Large intestine (tissue), 3 donors: ENCODE results near the gene DNAH8. TPM values are rescaled to one million over a fixed set of nuclear protein-coding genes. Genes with fewer than 3 reads are reported as not detected.
A peak's percentile ranks its signal among the peaks of the same experiment; 100 is the strongest.

Experiments
- DNase-seq, 2 donors: peaks; one replicate each; pipeline versions ENCODE4 v3.0.0 to v3.0.0-alpha.2; 2013
- H3K27ac ChIP-seq: one replicate; pipeline ENCODE4 v1.5.1; 2013; ENCODE audit warnings: low read length
- H3K27me3 ChIP-seq: 2 replicates; pipeline ENCODE4 v1.6.1; 2013; ENCODE audit warnings: low read length; ENCODE audit not compliant: control insufficient read depth, insufficient read depth
- H3K36me3 ChIP-seq: 2 replicates; pipeline ENCODE4 v1.6.1; 2013; ENCODE audit warnings: low read length; ENCODE audit not compliant: control insufficient read depth, insufficient read depth
- H3K4me1 ChIP-seq: one replicate; pipeline ENCODE4 v1.6.1; 2013; ENCODE audit warnings: low read length; ENCODE audit not compliant: control insufficient read depth, insufficient read depth
- H3K4me3 ChIP-seq: one replicate; pipeline ENCODE4 v1.5.1; 2013; ENCODE audit warnings: low read length
- H3K9me3 ChIP-seq: one replicate; pipeline ENCODE4 v1.6.1; 2013; ENCODE audit warnings: mild to moderate bottlenecking, low read depth, low read length, moderate library complexity; ENCODE audit not compliant: control insufficient read depth
- WGBS: methylation state at CpG from one replicate; pipeline ENCODE4 v1.1.5; 2013; ENCODE audit warnings: low lambda C conversion rate; ENCODE audit not compliant: insufficient coverage; 5-methylcytosine and 5-hydroxymethylcytosine counted together
- polyA plus RNA-seq: library from polyadenylated mRNA; unstranded; fragments of 120-200 nt; gene quantifications from one replicate; pipeline ENCODE4 v1.2.1, GENCODE V29; 2013

DNAH8 gene
- polyA plus RNA-seq, 1 donor: 0.01 TPM

GRCh38 chr6:38837101-38837500 is 122.0 kb downstream of the DNAH8 start:
- Histone ChIP-seq H3K27me3 (no peaks in the 10 kb centered on the region), H3K27ac (no peak overlapping the region), H3K36me3 (no peaks in the 10 kb centered on the region), H3K4me1 (no peaks in the 10 kb centered on the region), H3K9me3 (no peaks in the 10 kb centered on the region), H3K4me3 (no peak overlapping the region)
- DNase-seq: no peak
- 100% methylated on average over 1 of the region's 3 CpGs for WGBS

GRCh38 chr6:38843798-38844197 is 128.7 kb downstream of the DNAH8 start:
- no peak overlapping the region for H3K4me3 ChIP-seq
- WGBS: no CpG with 5 or more reads among the region's 3 CpGs
- H3K9me3 ChIP-seq: no peaks in the 10 kb centered on the region
- H3K27me3 ChIP-seq: no peaks in the 10 kb centered on the region
- H3K4me1 ChIP-seq: no peaks in the 10 kb centered on the region
- H3K27ac ChIP-seq: no peak overlapping the region
- DNase-seq: no peak
- H3K36me3 ChIP-seq: no peaks in the 10 kb centered on the region

- no CpG with 5 or more reads among the region's 3 CpGs for WGBS
- Histone ChIP-seq H3K27ac (no peak overlapping the region), H3K27me3 (no peaks in the 10 kb centered on the region), H3K4me3 (no peak overlapping the region), H3K9me3 (no peaks in the 10 kb centered on the region), H3K36me3 (no peaks in the 10 kb centered on the region), H3K4me1 (no peaks in the 10 kb centered on the region)
- DNase-seq: no peak
Observed at GRCh38 chr6:38845931-38846330, 130.8 kb downstream of the DNAH8 start.

- no peaks in the 10 kb centered on the region for H3K9me3 ChIP-seq
- no peaks in the 10 kb centered on the region for H3K27me3 ChIP-seq
- H3K4me3 ChIP-seq: no peak overlapping the region
- no peaks in the 10 kb centered on the region for H3K4me1 ChIP-seq
- DNase-seq: no peak
- H3K36me3 ChIP-seq: no peaks in the 10 kb centered on the region
- WGBS: no CpG with 5 or more reads among the region's 3 CpGs
- H3K27ac ChIP-seq: no peak overlapping the region
Observed at GRCh38 chr6:38846361-38846760, 131.2 kb downstream of the DNAH8 start.

- Histone ChIP-seq H3K4me3 (no peak overlapping the region), H3K27me3 (no peaks in the 10 kb centered on the region), H3K9me3 (no peaks in the 10 kb centered on the region), H3K36me3 (no peaks in the 10 kb centered on the region), H3K27ac (no peak overlapping the region), H3K4me1 (no peaks in the 10 kb centered on the region)
- no CpG with 5 or more reads among the region's 1 CpG for WGBS
- no peak for DNase-seq
Observed at GRCh38 chr6:38846844-38847243, 131.7 kb downstream of the DNAH8 start.

GRCh38 chr6:38847497-38847896 is 132.4 kb downstream of the DNAH8 start:
- Histone ChIP-seq H3K27ac (no peak overlapping the region), H3K36me3 (no peaks in the 10 kb centered on the region), H3K27me3 (no peaks in the 10 kb centered on the region), H3K9me3 (no peaks in the 10 kb centered on the region), H3K4me1 (no peaks in the 10 kb centered on the region), H3K4me3 (no peak overlapping the region)
- no peak for DNase-seq
- 100% methylated on average over 1 of the region's 2 CpGs for WGBS

GRCh38 chr6:38848760-38849159 is 133.6 kb downstream of the DNAH8 start:
- Histone ChIP-seq H3K27me3 (no peaks in the 10 kb centered on the region), H3K36me3 (no peaks in the 10 kb centered on the region), H3K27ac (no peak overlapping the region), H3K4me1 (no peaks in the 10 kb centered on the region), H3K4me3 (no peak overlapping the region), H3K9me3 (no peaks in the 10 kb centered on the region)
- no CpG with 5 or more reads among the region's 2 CpGs for WGBS
- DNase-seq: no peak

GRCh38 chr6:38852215-38852614 is 137.1 kb downstream of the DNAH8 start:
- Histone ChIP-seq H3K4me3 (no peak overlapping the region), H3K9me3 (no peaks in the 10 kb centered on the region)

GRCh38 chr6:38853236-38853635 is 138.1 kb downstream of the DNAH8 start:
- no peaks in the 10 kb centered on the region for H3K27me3 ChIP-seq
- H3K4me3 ChIP-seq: no peak overlapping the region
- H3K36me3 ChIP-seq: no peaks in the 10 kb centered on the region
- DNase-seq: no peak
- peaks cover 3% of the 10 kb centered on the region for H3K4me1 ChIP-seq
- no peak overlapping the region for H3K27ac ChIP-seq
- WGBS: 80% methylated on average over 1 of the region's 2 CpGs
- H3K9me3 ChIP-seq: no peaks in the 10 kb centered on the region

More at GRCh38 chr6:38852215-38852614, 137.1 kb downstream of the DNAH8 start:
- no peaks in the 10 kb centered on the region for H3K36me3 ChIP-seq
- no peaks in the 10 kb centered on the region for H3K27me3 ChIP-seq
- no peak overlapping the region for H3K27ac ChIP-seq
- WGBS: no CpG with 5 or more reads among the region's 3 CpGs
- no peak for DNase-seq
- peaks cover 3% of the 10 kb centered on the region for H3K4me1 ChIP-seq

- no peaks in the 10 kb centered on the region for H3K36me3 ChIP-seq
Observed at GRCh38 chr6:38856492-38856891, 141.4 kb downstream of the DNAH8 start.

GRCh38 chr6:38857815-38858214 is 142.7 kb downstream of the DNAH8 start:
- H3K4me1 ChIP-seq: peaks cover 3% of the 10 kb centered on the region
- WGBS: 100% methylated on average over 1 of the region's 5 CpGs
- H3K27me3 ChIP-seq: no peaks in the 10 kb centered on the region
- no peaks in the 10 kb centered on the region for H3K36me3 ChIP-seq
- H3K4me3 ChIP-seq: no peak overlapping the region
- no peaks in the 10 kb centered on the region for H3K9me3 ChIP-seq
- DNase-seq: no peak
- no peak overlapping the region for H3K27ac ChIP-seq

More at GRCh38 chr6:38856492-38856891, 141.4 kb downstream of the DNAH8 start:
- Histone ChIP-seq H3K27ac (no peak overlapping the region), H3K9me3 (no peaks in the 10 kb centered on the region), H3K4me3 (no peak overlapping the region), H3K4me1 (peaks cover 3% of the 10 kb centered on the region), H3K27me3 (no peaks in the 10 kb centered on the region)
- peak in 1 of 2 donors; percentile 69 for DNase-seq
- no CpG with 5 or more reads among the region's 2 CpGs for WGBS
